ENCODE results near the gene SOCS3. TPM values are rescaled to one million over a fixed set of nuclear protein-coding genes. Genes with fewer than 3 reads are reported as not detected.

Gene SOCS3
- total and polyA plus RNA-seq, 10 of the 15 experiments (the other 5 are each of a cell fraction or from before 2014, with no cell fraction given), result 0.05 to 3.9 (median 1.0) TPM

- TF ChIP-seq SMAD1 (IDR thresholded peaks at IDR 0.05; ENCODE audit: low read depth, partially characterized antibody) (no peak), JUNB (IDR thresholded peaks at IDR 0.05) (no peak)
- TF ChIP-seq, protein P1, sequence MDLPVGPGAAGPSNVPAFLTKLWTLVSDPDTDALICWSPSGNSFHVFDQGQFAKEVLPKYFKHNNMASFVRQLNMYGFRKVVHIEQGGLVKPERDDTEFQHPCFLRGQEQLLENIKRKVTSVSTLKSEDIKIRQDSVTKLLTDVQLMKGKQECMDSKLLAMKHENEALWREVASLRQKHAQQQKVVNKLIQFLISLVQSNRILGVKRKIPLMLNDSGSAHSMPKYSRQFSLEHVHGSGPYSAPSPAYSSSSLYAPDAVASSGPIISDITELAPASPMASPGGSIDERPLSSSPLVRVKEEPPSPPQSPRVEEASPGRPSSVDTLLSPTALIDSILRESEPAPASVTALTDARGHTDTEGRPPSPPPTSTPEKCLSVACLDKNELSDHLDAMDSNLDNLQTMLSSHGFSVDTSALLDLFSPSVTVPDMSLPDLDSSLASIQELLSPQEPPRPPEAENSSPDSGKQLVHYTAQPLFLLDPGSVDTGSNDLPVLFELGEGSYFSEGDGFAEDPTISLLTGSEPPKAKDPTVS (IDR thresholded peaks at IDR 0.05; ENCODE audit: low read depth, low read length), result no peak
These were observed 41.4 kb upstream of the SOCS3 start (continued) for GRCh38 chr17:78401246-78401645.

GRCh38 chr17:78400581-78401240 is 40.8 kb upstream of the SOCS3 start:
- peaks cover 34 to 56% of the 10 kb centered on the region in 2 experiments for H3K36me3 ChIP-seq (ENCODE audit: control insufficient read depth in 2 of 2, insufficient read depth in 2 of 2, low read length in 1 of 2)
- FAIRE-seq (no peak), ATAC-seq (no peak), DNase-seq (ENCODE audit: low read depth, low spot score) (no peak)
- TF ChIP-seq TAF1 (IDR thresholded peaks at IDR 0.05; ENCODE audit: borderline replicate concordance, low read depth, low read length) (no peak), NBN (IDR thresholded peaks at IDR 0.05) (no peak), HDAC6 (IDR thresholded peaks at IDR 0.05; ENCODE audit: unreplicated experiment) (no peak), ETV6 (conservative IDR thresholded peaks at IDR 0.05 in 1 of 2, IDR thresholded peaks at IDR 0.05 in 1 of 2; ENCODE audit: borderline replicate concordance in 1 of 2, low read depth in 1 of 2) (no peak), RBBP5 (conservative IDR thresholded peaks at IDR 0.05) (no peak), IKZF2 (IDR thresholded peaks at IDR 0.05) (no peak), SMC3 (IDR thresholded peaks at IDR 0.05; ENCODE audit: borderline replicate concordance, low read length) (no peak), PAX8 (IDR thresholded peaks at IDR 0.05) (no peak)
- POLR2A ChIA-PET, result no interaction called here
- intact Hi-C loops (cut with micrococcal nuclease; ENCODE audit: unreplicated experiment), result no loop called here
- no peak overlapping the region for H3K4me3 ChIP-seq
- 88% methylated on average over 17 of the region's 17 CpGs for WGBS (ENCODE audit: insufficient coverage, insufficient replicate concordance, low lambda C conversion rate, missing lambda C conversion rate)
- no peak overlapping the region for H2AFZ ChIP-seq (ENCODE audit: control insufficient read depth, low read depth, low read length)
- H3K27me3 ChIP-seq (replicated peaks in 1 of 2; ENCODE audit: control insufficient read depth in 2 of 2, insufficient read depth in 2 of 2, low read length in 1 of 2), result no peaks in the 10 kb centered on the region
- SMC1A ChIA-PET (ENCODE audit: uncharacterized antibody, unreplicated experiment), result interaction anchor here (1.1 to 1.9 kb wide), 2 partner anchors 9 to 36 kb away, joined by 3 to 4 read pairs; no protein-coding TSS in a partner anchor
- CTCF ChIA-PET, result interaction anchor here (0.7 kb wide), 1 partner anchor 40 kb away, joined by 3 read pairs; no protein-coding TSS in a partner anchor
- no peaks in the 10 kb centered on the region for H3K9me3 ChIP-seq (replicated peaks; ENCODE audit: control insufficient read depth, insufficient read depth, low read length)
- no peaks in the 10 kb centered on the region for H3K79me2 ChIP-seq (ENCODE audit: control insufficient read depth, insufficient read depth, low read length)
- H3K27ac ChIP-seq (ENCODE audit: control insufficient read depth, insufficient read depth), result no peak overlapping the region
- no peaks in the 10 kb centered on the region for H3K4me1 ChIP-seq (ENCODE audit: control insufficient read depth, insufficient read depth, low read length)
- H3K9ac ChIP-seq (ENCODE audit: control insufficient read depth, insufficient read depth, low read length), result no peak overlapping the region
- H3K4me2 ChIP-seq (ENCODE audit: control insufficient read depth, insufficient read depth), result no peak overlapping the region
- RAD21 ChIA-PET (ENCODE audit: unreplicated experiment), result no interaction called here
- H4K20me1 ChIP-seq (ENCODE audit: control insufficient read depth, insufficient read depth), result no peaks in the 10 kb centered on the region; the same call in 1 of the 2 replicates
- in situ Hi-C loops (cut with MboI), result no loop called here
- BruUV-seq (replicated peaks), result no TSS peak
